Uterus (tissue), 2 donors: ENCODE results near the gene PIK3CB.

ENCODE experiments used
- CTCF ChIP-seq, 4 experiments: fragments of 200-600 bp in 2 of 4; fragments of 450-650 bp in 2 of 4; sonication (generic) in 2 of 4; IDR thresholded peaks; one replicate each; pipeline ENCODE4 v1.5.1; 2016 to 2019; ENCODE audit warnings: antibody characterized with exemption in 4 of 4, mild to moderate bottlenecking in 2 of 4, moderate library complexity in 1 of 4
- POLR2A ChIP-seq, 2 donors: fragments of 450-650 bp; IDR thresholded peaks; one replicate each; pipeline ENCODE4 v1.6.1; 2016; ENCODE audit warnings: antibody characterized with exemption in 2 of 2, mild to moderate bottlenecking in 1 of 2, moderate library complexity in 1 of 2

- TF ChIP-seq CTCF (IDR thresholded peaks at IDR 0.05): no peak
- TF ChIP-seq POLR2A (IDR thresholded peaks at IDR 0.05): no peak
Measured at GRCh38 chr3:138875754-138876664, 41.3 kb upstream of the PIK3CB start.
